WTC11 (cell line): Measurements from ENCODE around the gene MKNK2.

ENCODE experiments used
- NR3C1 ChIP-seq: sonication (generic); formaldehyde crosslinking; conservative IDR thresholded peaks from 2 replicates; pipeline ENCODE4 v1.8.1; 2023; ENCODE audit warnings: low read depth, mild to moderate bottlenecking, missing genetic modification reagents
- TF ChIP-seq, protein P1 (sequence below): fragments of 200-600 bp; IDR thresholded peaks from 2 replicates; pipeline ENCODE4 v1.8.0; 2022; ENCODE audit warnings: antibody characterized with exemption
- TF ChIP-seq, protein P2 (sequence below): sonication (generic); formaldehyde crosslinking; IDR thresholded peaks from 2 replicates; pipeline ENCODE4 v1.8.1; 2023; ENCODE audit warnings: mild to moderate bottlenecking, moderate library complexity, missing genetic modification reagents
- TF ChIP-seq, protein P3 (sequence below): sonication (generic); formaldehyde crosslinking; IDR thresholded peaks from 2 replicates; pipeline ENCODE4 v1.8.1; 2023; ENCODE audit warnings: mild to moderate bottlenecking, missing genetic modification reagents

DNA sequence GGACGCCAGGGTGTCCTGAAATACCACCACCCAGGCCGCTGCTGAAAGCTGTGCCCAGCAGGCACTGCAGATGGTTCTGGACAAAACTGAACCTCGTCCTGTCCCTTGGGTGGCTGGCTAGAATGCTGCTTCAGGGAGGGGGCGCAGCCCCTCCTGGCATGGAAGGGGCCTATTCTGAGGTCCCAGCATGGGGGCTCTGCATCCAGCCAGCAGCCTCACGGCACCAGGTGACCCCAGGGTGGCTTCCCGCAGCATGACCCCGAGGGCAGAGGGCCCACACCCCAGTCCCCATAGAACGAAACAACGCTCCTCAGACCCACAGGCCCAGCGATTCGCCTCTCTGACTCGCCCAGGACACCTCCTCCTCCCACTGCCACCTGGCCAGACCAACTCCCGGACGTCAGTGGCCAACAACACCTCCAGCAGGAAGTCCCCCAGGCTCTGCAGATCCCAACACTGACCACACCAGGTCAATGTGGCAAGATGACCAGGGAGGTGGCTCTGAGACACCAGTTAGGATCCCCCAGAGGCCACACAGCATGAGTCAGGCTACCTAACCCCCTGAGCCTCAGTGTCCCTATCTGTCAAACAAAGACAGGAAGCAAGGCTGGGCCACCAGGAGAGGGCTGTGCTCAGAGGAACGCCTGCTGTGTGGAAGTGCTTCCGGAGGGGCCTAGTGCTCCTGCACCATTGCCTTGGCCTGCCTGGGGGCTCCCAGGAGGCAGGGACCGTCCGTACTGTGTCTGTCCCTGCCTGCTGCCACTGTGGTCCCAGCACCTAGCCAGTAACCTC, 6.1 kb downstream of the MKNK2 start:
- TF ChIP-seq, protein P1, sequence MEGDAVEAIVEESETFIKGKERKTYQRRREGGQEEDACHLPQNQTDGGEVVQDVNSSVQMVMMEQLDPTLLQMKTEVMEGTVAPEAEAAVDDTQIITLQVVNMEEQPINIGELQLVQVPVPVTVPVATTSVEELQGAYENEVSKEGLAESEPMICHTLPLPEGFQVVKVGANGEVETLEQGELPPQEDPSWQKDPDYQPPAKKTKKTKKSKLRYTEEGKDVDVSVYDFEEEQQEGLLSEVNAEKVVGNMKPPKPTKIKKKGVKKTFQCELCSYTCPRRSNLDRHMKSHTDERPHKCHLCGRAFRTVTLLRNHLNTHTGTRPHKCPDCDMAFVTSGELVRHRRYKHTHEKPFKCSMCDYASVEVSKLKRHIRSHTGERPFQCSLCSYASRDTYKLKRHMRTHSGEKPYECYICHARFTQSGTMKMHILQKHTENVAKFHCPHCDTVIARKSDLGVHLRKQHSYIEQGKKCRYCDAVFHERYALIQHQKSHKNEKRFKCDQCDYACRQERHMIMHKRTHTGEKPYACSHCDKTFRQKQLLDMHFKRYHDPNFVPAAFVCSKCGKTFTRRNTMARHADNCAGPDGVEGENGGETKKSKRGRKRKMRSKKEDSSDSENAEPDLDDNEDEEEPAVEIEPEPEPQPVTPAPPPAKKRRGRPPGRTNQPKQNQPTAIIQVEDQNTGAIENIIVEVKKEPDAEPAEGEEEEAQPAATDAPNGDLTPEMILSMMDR, result no peak
- TF ChIP-seq, protein P2, sequence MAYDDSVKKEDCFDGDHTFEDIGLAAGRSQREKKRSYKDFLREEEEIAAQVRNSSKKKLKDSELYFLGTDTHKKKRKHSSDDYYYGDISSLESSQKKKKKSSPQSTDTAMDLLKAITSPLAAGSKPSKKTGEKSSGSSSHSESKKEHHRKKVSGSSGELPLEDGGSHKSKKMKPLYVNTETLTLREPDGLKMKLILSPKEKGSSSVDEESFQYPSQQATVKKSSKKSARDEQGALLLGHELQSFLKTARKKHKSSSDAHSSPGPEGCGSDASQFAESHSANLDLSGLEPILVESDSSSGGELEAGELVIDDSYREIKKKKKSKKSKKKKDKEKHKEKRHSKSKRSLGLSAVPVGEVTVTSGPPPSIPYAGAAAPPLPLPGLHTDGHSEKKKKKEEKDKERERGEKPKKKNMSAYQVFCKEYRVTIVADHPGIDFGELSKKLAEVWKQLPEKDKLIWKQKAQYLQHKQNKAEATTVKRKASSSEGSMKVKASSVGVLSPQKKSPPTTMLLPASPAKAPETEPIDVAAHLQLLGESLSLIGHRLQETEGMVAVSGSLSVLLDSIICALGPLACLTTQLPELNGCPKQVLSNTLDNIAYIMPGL (CRISPR knock-in tag), result no peak
- TF ChIP-seq, protein P3, sequence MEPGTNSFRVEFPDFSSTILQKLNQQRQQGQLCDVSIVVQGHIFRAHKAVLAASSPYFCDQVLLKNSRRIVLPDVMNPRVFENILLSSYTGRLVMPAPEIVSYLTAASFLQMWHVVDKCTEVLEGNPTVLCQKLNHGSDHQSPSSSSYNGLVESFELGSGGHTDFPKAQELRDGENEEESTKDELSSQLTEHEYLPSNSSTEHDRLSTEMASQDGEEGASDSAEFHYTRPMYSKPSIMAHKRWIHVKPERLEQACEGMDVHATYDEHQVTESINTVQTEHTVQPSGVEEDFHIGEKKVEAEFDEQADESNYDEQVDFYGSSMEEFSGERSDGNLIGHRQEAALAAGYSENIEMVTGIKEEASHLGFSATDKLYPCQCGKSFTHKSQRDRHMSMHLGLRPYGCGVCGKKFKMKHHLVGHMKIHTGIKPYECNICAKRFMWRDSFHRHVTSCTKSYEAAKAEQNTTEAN (CRISPR knock-in tag), result no peak
- no peak for TF ChIP-seq NR3C1 (CRISPR knock-in tag)
